H1 (cell line): ENCODE data around the gene ZNF618. TPM values are rescaled to one million over a fixed set of nuclear protein-coding genes. Genes with fewer than 3 reads are reported as not detected.

ENCODE experiments used
- CTCF ChIA-PET: fragments of 300-600 bp; sonication (Branson Sonifier 250); formaldehyde crosslinking; loops from one replicate; lab custom pipeline; 2021; ENCODE audit not compliant: partially characterized antibody; lab: Charles Lee
- POLR2A ChIA-PET: fragments of 300-600 bp; sonication (Branson Sonifier 250); formaldehyde crosslinking; loops from one replicate; lab custom pipeline; 2021; ENCODE audit warnings: inconsistent platforms; ENCODE audit not compliant: partially characterized antibody; lab: Charles Lee
- DNase-seq, 2 experiments: peaks; one replicate each; pipeline versions ENCODE4 v3.0.0 to v3.0.0-alpha.2; 2010 to 2022; ENCODE audit warnings: low spot score in 2 of 2, low read depth in 1 of 2, mixed read lengths in 1 of 2
- FAIRE-seq: peaks from 2 replicates; lab custom pipeline; 2011; peaks lifted over from hg19 to GRCh38; lab: Jason Lieb, UNC
- H2AFZ ChIP-seq: 2 replicates; pipeline ENCODE4 v1.8.1; 2012; ENCODE audit warnings: low read length, inconsistent platforms
- H2AK5ac ChIP-seq: 2 replicates; pipeline ENCODE4 v1.6.1; 2013; ENCODE audit warnings: low read depth, low read length
- H2BK120ac ChIP-seq: replicated peaks from 2 replicates; pipeline ENCODE3; 2013; ENCODE audit warnings: low read depth, low read length, inconsistent platforms
- H2BK12ac ChIP-seq: 2 replicates; pipeline ENCODE4 v1.6.1; 2013; ENCODE audit warnings: low read depth, low read length
- H2BK15ac ChIP-seq: 2 replicates; pipeline ENCODE4 v1.6.1; 2013; ENCODE audit warnings: low read length
- H2BK20ac ChIP-seq: 2 replicates; pipeline ENCODE4 v1.6.1; 2013; ENCODE audit warnings: low read length
- H2BK5ac ChIP-seq: 2 replicates; pipeline ENCODE4 v1.6.1; 2013; ENCODE audit warnings: low read depth, low read length
- H3K14ac ChIP-seq: 2 replicates; pipeline ENCODE4 v1.6.1; 2013; ENCODE audit warnings: inconsistent platforms; ENCODE audit not compliant: insufficient read length
- H3K18ac ChIP-seq: 2 replicates; pipeline ENCODE4 v1.6.1; 2013; ENCODE audit warnings: low read length; ENCODE audit errors: extremely low read depth
- H3K23ac ChIP-seq: 2 replicates; pipeline ENCODE4 v1.6.1; 2013; ENCODE audit warnings: inconsistent platforms; ENCODE audit not compliant: insufficient read length
- H3K23me2 ChIP-seq: 2 replicates; pipeline ENCODE4 v1.6.1; 2013; ENCODE audit warnings: low read depth, low read length
- H3K27ac ChIP-seq: 2 replicates; pipeline ENCODE4 v1.6.1; 2011; ENCODE audit warnings: low read depth, low read length, inconsistent platforms
- H3K27me3 ChIP-seq, 4 experiments: replicated peaks in 1 of 4; 1 replicate in 1 of 4; 2 replicates in 3 of 4; pipeline versions ENCODE4 v1.6.1 to v1.8.1; 2011 to 2013; ENCODE audit warnings: low read length in 3 of 4, mild to moderate bottlenecking in 3 of 4, inconsistent platforms in 2 of 4, mixed read lengths in 2 of 4, moderate library complexity in 1 of 4; ENCODE audit not compliant: control insufficient read depth in 3 of 4, insufficient read depth in 3 of 4; ENCODE audit errors: extremely low read depth in 1 of 4
- H3K36me3 ChIP-seq, 4 experiments: 2 replicates each; pipeline versions ENCODE4 v1.6.1 to v1.8.1; 2011 to 2013; ENCODE audit warnings: mild to moderate bottlenecking in 4 of 4, low read length in 3 of 4, moderate library complexity in 2 of 4, control low read depth in 1 of 4, inconsistent platforms in 1 of 4; ENCODE audit not compliant: insufficient read depth in 4 of 4, control insufficient read depth in 2 of 4
- H3K4ac ChIP-seq: replicated peaks from 2 replicates; pipeline ENCODE3; 2013; ENCODE audit warnings: low read length, low read depth, mixed read lengths, inconsistent platforms; ENCODE audit not compliant: insufficient read length
- H3K4me1 ChIP-seq, 4 experiments: replicated peaks in 1 of 4; 1 replicate in 1 of 4; 2 replicates in 3 of 4; pipeline versions ENCODE4 v1.6.1 to v1.8.1; 2011 to 2013; ENCODE audit warnings: low read length in 3 of 4, inconsistent platforms in 2 of 4, mixed read lengths in 1 of 4; ENCODE audit not compliant: insufficient read depth in 4 of 4, control insufficient read depth in 3 of 4
- H3K4me2 ChIP-seq, 2 experiments: 2 replicates each; pipeline versions ENCODE4 v1.6.1 to v1.8.1; 2011 to 2013; ENCODE audit warnings: low read depth in 2 of 2, low read length in 2 of 2, control low read depth in 1 of 2, inconsistent platforms in 1 of 2, mild to moderate bottlenecking in 1 of 2; ENCODE audit not compliant: insufficient read depth in 1 of 2
- H3K4me3 ChIP-seq, 4 experiments: fragments of 200-600, 300-600 bp in 1 of 4; sonication (generic), shearing (Covaris generic), sonication (Bioruptor Twin) in 1 of 4; 2 replicates each; pipeline versions ENCODE4 v1.5.1 to v1.8.1; 2011 to 2016; ENCODE audit warnings: low read length in 4 of 4, low read depth in 3 of 4, control low read depth in 2 of 4, inconsistent platforms in 2 of 4, mild to moderate bottlenecking in 2 of 4, mixed read lengths in 1 of 4, moderate library complexity in 1 of 4; ENCODE audit not compliant: insufficient read depth in 2 of 4; ENCODE audit errors: extremely low read depth in 1 of 4
- H3K56ac ChIP-seq: replicated peaks from 2 replicates; pipeline ENCODE3; 2013; ENCODE audit warnings: low read depth, mild to moderate bottlenecking, mixed read lengths, low read length, inconsistent platforms; ENCODE audit not compliant: insufficient read length
- H3K79me1 ChIP-seq: 2 replicates; pipeline ENCODE4 v1.6.1; 2013; ENCODE audit warnings: low read depth, low read length, control low read depth
- H3K79me2 ChIP-seq, 2 experiments: 2 replicates each; pipeline versions ENCODE4 v1.6.1 to v1.8.1; 2012 to 2013; ENCODE audit warnings: low read length in 2 of 2, mild to moderate bottlenecking in 2 of 2, inconsistent platforms in 1 of 2; ENCODE audit not compliant: insufficient read depth in 2 of 2, control insufficient read depth in 1 of 2
- H3K9ac ChIP-seq, 4 experiments: replicated peaks in 1 of 4; 1 replicate in 1 of 4; 2 replicates in 3 of 4; pipeline versions ENCODE4 v1.6.1 to v1.8.1; 2011 to 2013; ENCODE audit warnings: low read depth in 3 of 4, low read length in 3 of 4, control low read depth in 2 of 4, mild to moderate bottlenecking in 2 of 4, moderate library complexity in 2 of 4, inconsistent platforms in 1 of 4; ENCODE audit errors: extremely low read depth in 1 of 4
- H3K9me3 ChIP-seq, 2 experiments: 2 replicates each; pipeline versions ENCODE4 v1.6.1 to v1.8.1; 2012 to 2013; ENCODE audit warnings: mild to moderate bottlenecking in 2 of 2, moderate library complexity in 2 of 2, control low read depth in 1 of 2, inconsistent platforms in 1 of 2, low read depth in 1 of 2, low read length in 1 of 2, mixed read lengths in 1 of 2; ENCODE audit not compliant: insufficient read depth in 2 of 2
- H4K20me1 ChIP-seq, 2 experiments: replicated peaks in 1 of 2; 2 replicates each; pipeline versions ENCODE3 to v1.8.1; 2011 to 2013; ENCODE audit warnings: inconsistent platforms in 2 of 2, low read length in 2 of 2, mild to moderate bottlenecking in 1 of 2; ENCODE audit not compliant: insufficient read depth in 2 of 2, control insufficient read depth in 1 of 2
- H4K5ac ChIP-seq: 2 replicates; pipeline ENCODE4 v1.6.1; 2013; ENCODE audit warnings: low read length, low read depth, mixed read lengths, inconsistent platforms; ENCODE audit not compliant: insufficient read length
- H4K8ac ChIP-seq: 2 replicates; pipeline ENCODE4 v1.8.0; 2013; ENCODE audit warnings: mild to moderate bottlenecking, moderate library complexity, low read length, inconsistent platforms; ENCODE audit not compliant: insufficient read depth; ENCODE audit errors: extremely low read depth
- H4K91ac ChIP-seq: replicated peaks from 2 replicates; pipeline ENCODE3; 2013; ENCODE audit warnings: low read length, mixed read lengths, inconsistent platforms; ENCODE audit not compliant: insufficient read length
- BACH1 ChIP-seq: IDR thresholded peaks from 2 replicates; pipeline ENCODE4 v1.6.1; 2012; ENCODE audit warnings: low read length, improper control_type of control experiment
- CBX5 ChIP-seq: fragments of 300-800, 300-1000 bp; sonication (generic); IDR thresholded peaks from 2 replicates; pipeline ENCODE4 v1.7.1; 2016; ENCODE audit warnings: antibody characterized with exemption, low read length, low read depth
- GTF2F1 ChIP-seq: IDR thresholded peaks from 2 replicates; pipeline ENCODE4 v1.6.1; 2012; ENCODE audit warnings: low read depth, low read length, improper control_type of control experiment, borderline replicate concordance
- HDAC2 ChIP-seq, 2 experiments: fragments of 300-600 bp in 1 of 2; sonication (generic) in 1 of 2; IDR thresholded peaks; 2 replicates each; pipeline ENCODE4 v1.6.1; 2011 to 2012; ENCODE audit warnings: low read depth in 2 of 2, low read length in 2 of 2, mild to moderate bottlenecking in 2 of 2, moderate library complexity in 2 of 2, borderline replicate concordance in 1 of 2, inconsistent platforms in 1 of 2
- KDM4A ChIP-seq: IDR thresholded peaks from one replicate; pipeline ENCODE4 v1.7.1; 2012; ENCODE audit warnings: low read depth, mild to moderate bottlenecking, moderate library complexity, low read length, inconsistent platforms; ENCODE audit not compliant: severe bottlenecking
- NRF1 ChIP-seq: IDR thresholded peaks from 2 replicates; pipeline ENCODE4 v1.6.1; 2011; ENCODE audit warnings: mild to moderate bottlenecking, low read depth, low read length, improper control_type of control experiment
- WGBS, 2 experiments: shearing (Covaris generic) in 1 of 2; methylation state at CpG; one replicate each; pipeline versions ENCODE4 v1.1.6 to v1.1.7; 2013 to 2015; ENCODE audit warnings: low lambda C conversion rate in 2 of 2, mixed read lengths in 2 of 2, inconsistent platforms in 1 of 2, low coverage in 1 of 2, missing lambda C conversion rate in 1 of 2; ENCODE audit not compliant: insufficient replicate concordance in 2 of 2, insufficient coverage in 1 of 2, insufficient read length in 1 of 2; ENCODE audit errors: extremely low coverage in 1 of 2, missing lambda C conversion rate in 1 of 2; 5-methylcytosine and 5-hydroxymethylcytosine counted together
- polyA plus RNA-seq, 7 experiments: library from polyadenylated mRNA; depleted of rRNA in 3 of 7; stranded (reverse) in 5 of 7; unstranded in 2 of 7; fragments of >200 nt in 5 of 7; fragments of 200-250 nt in 2 of 7; gene quantifications; 1 replicate in 5 of 7; 2 replicates in 1 of 7; 4 replicates in 1 of 7; pipeline versions ENCODE4 v1.2.1 to v1.2.3, GENCODE V29; 2011 to 2013; ENCODE audit warnings: missing spikeins in 2 of 7, mixed read lengths in 2 of 7
- total RNA-seq: library from RNA; stranded (reverse); fragmentation: NEBNext Ultra II Directional; extraction: Animal tissue kit (Norgen Biotek cat#: 25700); gene quantifications from 2 replicates; pipeline ENCODE4 v1.2.1, GENCODE V29; 2021
- TF ChIP-seq, protein P1 (sequence below): IDR thresholded peaks from 2 replicates; pipeline ENCODE4 v1.6.1; 2012; ENCODE audit warnings: inconsistent platforms

The ZNF618 gene
- total and polyA plus RNA-seq, 2 of the 8 experiments (the other 6 are each of a cell fraction or from before 2014, with no cell fraction given), result 9.6 to 28.5 TPM

DNA sequence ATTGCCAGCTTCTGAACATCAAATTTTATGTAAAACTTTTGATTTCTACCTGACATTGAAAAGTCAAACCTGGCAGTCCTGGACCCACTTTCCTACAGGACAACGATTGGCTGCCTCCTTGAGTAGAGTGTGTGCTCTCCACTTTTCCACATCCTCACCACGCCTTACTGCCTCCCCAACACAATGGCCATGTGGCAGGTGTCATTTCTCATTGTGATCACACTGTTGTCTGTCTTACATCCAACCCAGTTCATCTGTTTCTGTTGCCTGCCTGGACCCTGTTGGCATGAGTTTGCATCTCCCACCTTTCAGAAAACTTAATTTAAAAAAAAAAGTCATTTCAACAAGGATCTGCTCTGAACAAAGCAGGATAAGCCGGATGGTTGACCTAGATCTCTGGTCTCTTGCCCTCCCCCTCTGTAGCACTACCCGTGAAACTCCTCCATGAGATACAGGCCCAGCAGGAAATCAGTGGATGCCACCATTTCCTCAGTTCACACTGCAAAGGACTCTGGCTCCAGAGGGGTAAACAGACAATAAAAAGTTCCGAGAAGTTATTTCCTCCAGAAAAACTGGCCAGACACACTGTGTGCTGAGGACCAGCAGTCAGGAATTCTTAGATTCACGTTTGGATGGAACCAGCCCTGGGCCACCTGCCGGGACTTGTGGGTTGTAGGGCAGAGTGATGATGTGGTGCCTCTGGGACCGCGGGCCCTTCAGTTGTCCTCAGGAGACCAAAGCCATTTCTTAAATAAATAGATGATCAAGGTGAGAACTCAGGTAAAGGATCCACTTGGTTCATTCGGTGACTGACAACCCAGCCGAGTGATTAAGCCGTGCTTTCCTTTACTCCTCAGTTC lies 153.4 kb downstream of the ZNF618 start:
- FAIRE-seq, result no peak
- Histone ChIP-seq H2BK20ac (no peak overlapping the region), H3K4me3 (no peak overlapping the region), H3K18ac (no peak overlapping the region), H3K4me2 (no peak overlapping the region), H3K56ac (no peak overlapping the region), H2BK5ac (no peak overlapping the region), H3K23me2 (no peaks in the 10 kb centered on the region), H3K79me2 (no peaks in the 10 kb centered on the region), H3K27ac (no peak overlapping the region), H3K27me3 (no peaks in the 10 kb centered on the region), H3K9me3 (no peaks in the 10 kb centered on the region), H2BK120ac (no peak overlapping the region), H3K14ac (no peak overlapping the region), H4K8ac (no peak overlapping the region), H2AFZ (no peak overlapping the region), H4K5ac (no peak overlapping the region), H3K79me1 (peaks cover 2% of the 10 kb centered on the region; the same call in 1 of the 2 replicates), H4K20me1 (peaks cover 0 to 2% of the 10 kb centered on the region in 2 experiments), H3K9ac (no peak overlapping the region), H2BK12ac (no peak overlapping the region), H2BK15ac (no peak overlapping the region), H2AK5ac (no peak overlapping the region), H4K91ac (no peak overlapping the region), H3K4ac (no peak overlapping the region), H3K4me1 (no peaks in the 10 kb centered on the region), H3K36me3 (peaks cover 0 to 5% (median 1%) of the 10 kb centered on the region in 4 experiments; a peak in 3 of 8 replicates), H3K23ac (no peak overlapping the region)
- ChIA-PET CTCF (interaction anchor here (0.8 kb wide), 1 partner anchor 296 kb away, joined by 3 read pairs; no protein-coding TSS in a partner anchor), POLR2A (no interaction called here)
- no peak for TF ChIP-seq KDM4A
- no peak for TF ChIP-seq NRF1
- no peak for TF ChIP-seq BACH1
- TF ChIP-seq GTF2F1, result no peak
- TF ChIP-seq, protein P1, sequence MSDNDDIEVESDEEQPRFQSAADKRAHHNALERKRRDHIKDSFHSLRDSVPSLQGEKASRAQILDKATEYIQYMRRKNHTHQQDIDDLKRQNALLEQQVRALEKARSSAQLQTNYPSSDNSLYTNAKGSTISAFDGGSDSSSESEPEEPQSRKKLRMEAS, result no peak
- TF ChIP-seq HDAC2 (IDR thresholded peaks at IDR 0.05; ENCODE audit: borderline replicate concordance in 1 of 2, low read depth in 2 of 2, low read length in 2 of 2), result no peak
- TF ChIP-seq CBX5, result no peak
- peak in 1 of 2 experiments; percentile 30 for DNase-seq
- 88% methylated on average over 12 of the region's 12 CpGs; no CpG with 5 or more reads in 1 of the 2 experiments for WGBS, 2 experiments
